ENCODE data around the gene PBX1.

DNA sequence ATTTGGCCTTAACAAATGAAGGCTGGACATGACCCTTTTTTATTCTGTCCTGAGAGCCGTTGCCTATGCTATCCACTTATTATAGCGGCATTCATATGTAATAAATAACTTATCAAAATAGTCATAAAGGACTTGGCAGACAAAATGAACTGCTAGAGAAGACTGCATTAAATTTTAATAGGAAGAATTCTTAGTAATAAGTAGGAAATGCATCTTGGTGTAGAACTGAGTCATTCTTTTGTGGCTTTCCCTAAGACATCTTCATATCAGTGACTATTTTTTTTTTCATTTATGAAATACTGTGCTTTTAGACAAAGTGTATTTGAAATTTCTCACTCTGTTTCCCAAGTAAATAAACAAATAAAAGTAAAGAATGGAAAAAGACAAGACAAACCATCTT is 45.6 kb downstream of the PBX1 start:
- TF ChIP-seq, protein P1, sequence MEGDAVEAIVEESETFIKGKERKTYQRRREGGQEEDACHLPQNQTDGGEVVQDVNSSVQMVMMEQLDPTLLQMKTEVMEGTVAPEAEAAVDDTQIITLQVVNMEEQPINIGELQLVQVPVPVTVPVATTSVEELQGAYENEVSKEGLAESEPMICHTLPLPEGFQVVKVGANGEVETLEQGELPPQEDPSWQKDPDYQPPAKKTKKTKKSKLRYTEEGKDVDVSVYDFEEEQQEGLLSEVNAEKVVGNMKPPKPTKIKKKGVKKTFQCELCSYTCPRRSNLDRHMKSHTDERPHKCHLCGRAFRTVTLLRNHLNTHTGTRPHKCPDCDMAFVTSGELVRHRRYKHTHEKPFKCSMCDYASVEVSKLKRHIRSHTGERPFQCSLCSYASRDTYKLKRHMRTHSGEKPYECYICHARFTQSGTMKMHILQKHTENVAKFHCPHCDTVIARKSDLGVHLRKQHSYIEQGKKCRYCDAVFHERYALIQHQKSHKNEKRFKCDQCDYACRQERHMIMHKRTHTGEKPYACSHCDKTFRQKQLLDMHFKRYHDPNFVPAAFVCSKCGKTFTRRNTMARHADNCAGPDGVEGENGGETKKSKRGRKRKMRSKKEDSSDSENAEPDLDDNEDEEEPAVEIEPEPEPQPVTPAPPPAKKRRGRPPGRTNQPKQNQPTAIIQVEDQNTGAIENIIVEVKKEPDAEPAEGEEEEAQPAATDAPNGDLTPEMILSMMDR (IDR thresholded peaks at IDR 0.05), result no peak
- no peak for TF ChIP-seq POLR2A (IDR thresholded peaks at IDR 0.05)
